ENCODE data around the gene MLEC. TPM values are rescaled to one million over a fixed set of nuclear protein-coding genes. Genes with fewer than 3 reads are reported as not detected.

Gene MLEC
- total and polyA plus RNA-seq, 2 experiments from 2014 or later, result 122 to 215 TPM

- no peak overlapping the region for H3K4me3 ChIP-seq
- peaks cover 4% of the 10 kb centered on the region for H3K4me1 ChIP-seq (ENCODE audit: low read depth)
- no peaks in the 10 kb centered on the region for H3K9me3 ChIP-seq (ENCODE audit: low read depth)
- H3K27me3 ChIP-seq, result no peaks in the 10 kb centered on the region
- no peak overlapping the region for H3K27ac ChIP-seq
- DNase-seq (ENCODE audit: low read depth in 1 of 2, low spot score in 1 of 2), result no peak
- TF ChIP-seq, protein P1, sequence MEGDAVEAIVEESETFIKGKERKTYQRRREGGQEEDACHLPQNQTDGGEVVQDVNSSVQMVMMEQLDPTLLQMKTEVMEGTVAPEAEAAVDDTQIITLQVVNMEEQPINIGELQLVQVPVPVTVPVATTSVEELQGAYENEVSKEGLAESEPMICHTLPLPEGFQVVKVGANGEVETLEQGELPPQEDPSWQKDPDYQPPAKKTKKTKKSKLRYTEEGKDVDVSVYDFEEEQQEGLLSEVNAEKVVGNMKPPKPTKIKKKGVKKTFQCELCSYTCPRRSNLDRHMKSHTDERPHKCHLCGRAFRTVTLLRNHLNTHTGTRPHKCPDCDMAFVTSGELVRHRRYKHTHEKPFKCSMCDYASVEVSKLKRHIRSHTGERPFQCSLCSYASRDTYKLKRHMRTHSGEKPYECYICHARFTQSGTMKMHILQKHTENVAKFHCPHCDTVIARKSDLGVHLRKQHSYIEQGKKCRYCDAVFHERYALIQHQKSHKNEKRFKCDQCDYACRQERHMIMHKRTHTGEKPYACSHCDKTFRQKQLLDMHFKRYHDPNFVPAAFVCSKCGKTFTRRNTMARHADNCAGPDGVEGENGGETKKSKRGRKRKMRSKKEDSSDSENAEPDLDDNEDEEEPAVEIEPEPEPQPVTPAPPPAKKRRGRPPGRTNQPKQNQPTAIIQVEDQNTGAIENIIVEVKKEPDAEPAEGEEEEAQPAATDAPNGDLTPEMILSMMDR (IDR thresholded peaks at IDR 0.05; ENCODE audit: low read depth, low read length), result no peak
- peaks cover 49% of the 10 kb centered on the region for H3K36me3 ChIP-seq
Observed at GRCh38 chr12:120722784-120723183, 35.8 kb downstream of the MLEC start.

DNA sequence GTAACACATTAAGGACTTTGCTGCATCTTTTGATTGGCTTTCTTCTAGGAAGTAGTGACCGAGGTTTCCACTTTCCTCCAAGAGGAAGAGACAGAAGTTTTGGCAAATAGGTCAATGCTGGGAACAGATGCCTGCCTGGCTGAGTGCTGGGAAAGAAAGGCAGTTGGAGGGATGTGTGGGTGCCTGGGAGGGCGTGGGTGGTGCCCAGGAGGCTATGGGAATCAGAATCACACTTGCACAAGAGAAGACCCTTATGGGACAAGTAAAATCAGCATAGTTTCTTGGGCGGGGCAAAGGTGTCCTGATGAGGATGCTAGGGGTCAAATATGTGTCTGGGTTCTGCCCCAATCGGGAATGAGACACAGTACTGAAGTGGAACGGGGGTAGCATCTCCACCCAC, 37.8 kb downstream of the MLEC start:
- Histone ChIP-seq H3K27me3 (no peaks in the 10 kb centered on the region), H3K4me3 (no peak overlapping the region), H3K4me1 (ENCODE audit: low read depth) (peaks cover 4% of the 10 kb centered on the region), H3K9me3 (ENCODE audit: low read depth) (no peaks in the 10 kb centered on the region), H3K36me3 (peaks cover 31% of the 10 kb centered on the region), H3K27ac (no peak overlapping the region)
- DNase-seq (ENCODE audit: low read depth in 1 of 2, low spot score in 1 of 2), result no peak
- TF ChIP-seq, protein P1 (IDR thresholded peaks at IDR 0.05; ENCODE audit: low read depth, low read length), result no peak

GRCh38 chr12:120725151-120725658, 38.3 kb downstream of the MLEC start:
- Histone ChIP-seq H3K4me3 (peak overlapping the region; percentile 42), H3K27ac (no peak overlapping the region), H3K27me3 (no peaks in the 10 kb centered on the region), H3K9me3 (ENCODE audit: low read depth) (no peaks in the 10 kb centered on the region), H3K36me3 (peaks cover 27% of the 10 kb centered on the region), H3K4me1 (ENCODE audit: low read depth) (peaks cover 4% of the 10 kb centered on the region)
- TF ChIP-seq, protein P1 (IDR thresholded peaks at IDR 0.05; ENCODE audit: low read depth, low read length), result no peak
- no peak for DNase-seq (ENCODE audit: low read depth in 1 of 2, low spot score in 1 of 2)

- H3K9me3 ChIP-seq (ENCODE audit: low read depth), result no peaks in the 10 kb centered on the region
- H3K27me3 ChIP-seq, result no peaks in the 10 kb centered on the region
- H3K27ac ChIP-seq, result no peak within 1 kb of the TSS
- TF ChIP-seq, protein P1 (IDR thresholded peaks at IDR 0.05; ENCODE audit: low read depth, low read length), result no peak
- H3K4me3 ChIP-seq, result peak within 1 kb of the TSS; percentile 42
- peaks cover 20% of the 10 kb centered on the region for H3K36me3 ChIP-seq
- peaks cover 4% of the 10 kb centered on the region for H3K4me1 ChIP-seq (ENCODE audit: low read depth)
- DNase-seq (ENCODE audit: low read depth in 1 of 2, low spot score in 1 of 2), result peak; percentile 87 to 94
Observed at GRCh38 chr12:120725659-120726509, 38.9 kb downstream of the MLEC start, which contains the start of gene ACADS. TSS of gene ACADS (plus strand) at chr12:120725826. CDS start at chr12:120725886, 60 bp downstream.

DNA sequence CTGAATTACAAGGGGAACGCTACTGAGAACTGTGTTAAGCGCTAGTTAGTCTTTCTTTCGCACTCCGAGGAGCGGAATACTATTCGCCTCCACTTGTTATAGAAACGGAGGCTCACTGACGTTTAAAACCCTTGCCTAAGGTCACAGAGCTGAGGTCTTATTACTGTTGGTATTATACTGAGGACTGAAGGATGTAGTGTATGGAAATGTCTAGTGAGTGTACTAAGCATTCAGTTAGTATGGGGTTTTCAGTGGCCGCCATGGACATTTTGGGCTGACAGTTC, 39.5 kb downstream of the MLEC start:
- Histone ChIP-seq H3K4me3 (no peak overlapping the region), H3K4me1 (ENCODE audit: low read depth) (peaks cover 4% of the 10 kb centered on the region), H3K9me3 (ENCODE audit: low read depth) (no peaks in the 10 kb centered on the region), H3K27ac (no peak overlapping the region), H3K36me3 (peaks cover 14% of the 10 kb centered on the region), H3K27me3 (no peaks in the 10 kb centered on the region)
- DNase-seq (ENCODE audit: low read depth in 1 of 2, low spot score in 1 of 2), result no peak
- TF ChIP-seq, protein P1 (IDR thresholded peaks at IDR 0.05; ENCODE audit: low read depth, low read length), result no peak
